Measurements from ENCODE around the gene TWSG1. TPM values are rescaled to one million over a fixed set of nuclear protein-coding genes. Genes with fewer than 3 reads are reported as not detected.

The TWSG1 gene
- total and polyA plus RNA-seq, 7 donors: 3.6 to 8.5 (median 7.0) TPM

DNA sequence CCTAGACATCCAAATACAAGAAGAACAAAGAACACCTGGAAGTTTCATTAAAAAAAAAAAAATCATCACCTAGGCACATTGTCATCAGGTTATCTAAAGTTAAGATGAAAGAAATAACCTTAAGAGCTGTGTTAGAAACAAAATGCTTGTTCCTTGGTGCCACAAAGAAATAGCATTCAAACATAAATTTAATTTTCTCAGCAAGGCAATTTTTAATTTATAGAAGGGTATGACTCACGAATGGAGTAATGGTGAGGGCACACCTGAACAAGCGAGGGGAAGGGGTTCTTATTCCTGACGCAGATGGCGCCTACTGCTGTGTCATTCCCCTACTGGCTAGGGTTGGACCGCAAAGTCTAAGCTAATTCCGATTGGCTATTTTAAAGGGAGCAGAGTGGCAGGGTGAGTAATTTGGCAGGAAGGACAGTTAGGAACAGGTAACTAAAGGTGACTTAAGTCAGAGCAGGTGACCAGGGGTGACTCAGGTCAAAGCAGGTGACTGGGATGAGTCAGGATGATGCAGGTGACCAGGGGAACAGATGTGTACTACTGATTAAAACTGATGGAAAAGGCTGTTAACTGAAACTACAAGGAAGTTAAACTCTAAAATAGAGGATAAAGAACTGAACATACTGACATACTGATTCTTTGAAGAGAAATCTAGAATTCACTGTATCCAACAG lies 30.0 kb upstream of the TWSG1 start:
- no peak overlapping the region for H3K4me3 ChIP-seq
- no peaks in the 10 kb centered on the region for H3K4me1 ChIP-seq
- intact Hi-C loops (cut with DNase I): no loop called here
- peaks cover 21% of the 10 kb centered on the region for H3K9me3 ChIP-seq
- H3K27me3 ChIP-seq (ENCODE audit: insufficient read depth in 3 of 3, low read length in 2 of 3): no peaks in the 10 kb centered on the region
- DNase-seq: no peak
- TF ChIP-seq, protein P1, sequence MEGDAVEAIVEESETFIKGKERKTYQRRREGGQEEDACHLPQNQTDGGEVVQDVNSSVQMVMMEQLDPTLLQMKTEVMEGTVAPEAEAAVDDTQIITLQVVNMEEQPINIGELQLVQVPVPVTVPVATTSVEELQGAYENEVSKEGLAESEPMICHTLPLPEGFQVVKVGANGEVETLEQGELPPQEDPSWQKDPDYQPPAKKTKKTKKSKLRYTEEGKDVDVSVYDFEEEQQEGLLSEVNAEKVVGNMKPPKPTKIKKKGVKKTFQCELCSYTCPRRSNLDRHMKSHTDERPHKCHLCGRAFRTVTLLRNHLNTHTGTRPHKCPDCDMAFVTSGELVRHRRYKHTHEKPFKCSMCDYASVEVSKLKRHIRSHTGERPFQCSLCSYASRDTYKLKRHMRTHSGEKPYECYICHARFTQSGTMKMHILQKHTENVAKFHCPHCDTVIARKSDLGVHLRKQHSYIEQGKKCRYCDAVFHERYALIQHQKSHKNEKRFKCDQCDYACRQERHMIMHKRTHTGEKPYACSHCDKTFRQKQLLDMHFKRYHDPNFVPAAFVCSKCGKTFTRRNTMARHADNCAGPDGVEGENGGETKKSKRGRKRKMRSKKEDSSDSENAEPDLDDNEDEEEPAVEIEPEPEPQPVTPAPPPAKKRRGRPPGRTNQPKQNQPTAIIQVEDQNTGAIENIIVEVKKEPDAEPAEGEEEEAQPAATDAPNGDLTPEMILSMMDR (IDR thresholded peaks at IDR 0.05): no peak
- H3K36me3 ChIP-seq (ENCODE audit: insufficient read depth in 1 of 2, low read depth in 1 of 2): no peaks in the 10 kb centered on the region
- H3K27ac ChIP-seq: no peak overlapping the region
- 95 to 97% (median 97%) methylated on average over 6 of the region's 6 CpGs for whole genome bisulfite sequencing, 3 donors
- no peak for ATAC-seq

DNA sequence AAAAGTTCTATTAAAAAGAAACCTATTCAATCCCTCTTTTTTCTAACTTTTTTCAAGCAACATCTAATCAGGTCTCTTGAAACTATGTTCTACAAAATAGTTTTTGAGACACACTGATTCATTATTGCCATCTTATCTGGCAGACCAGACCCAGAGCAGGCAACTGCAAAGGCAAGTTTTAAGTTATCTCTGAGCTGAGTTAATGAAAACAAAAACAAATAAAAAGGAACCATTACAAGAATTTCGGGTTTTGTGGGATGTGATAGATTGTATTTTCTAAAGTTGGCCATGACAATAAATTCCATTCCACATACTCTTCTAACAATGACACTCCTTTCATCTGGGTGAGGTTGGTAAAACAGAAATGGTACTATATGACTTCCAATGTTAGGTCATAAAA lies 15.2 kb upstream of the TWSG1 start:
- no peak overlapping the region for H3K4me3 ChIP-seq
- H3K9me3 ChIP-seq: no peaks in the 10 kb centered on the region
- no peaks in the 10 kb centered on the region for H3K4me1 ChIP-seq
- TF ChIP-seq, protein P1 (IDR thresholded peaks at IDR 0.05): no peak
- H3K27ac ChIP-seq: no peak overlapping the region
- peaks cover 0 to 8% (median 2%) of the 10 kb centered on the region in 3 donors for H3K27me3 ChIP-seq (ENCODE audit: insufficient read depth in 3 of 3, low read length in 2 of 3)
- intact Hi-C loops (cut with DNase I): no loop called here
- WGBS, 3 donors: 80 to 85% (median 81%) methylated on average over 1 of the region's 1 CpG
- ATAC-seq (no peak), DNase-seq (no peak)
- H3K36me3 ChIP-seq (ENCODE audit: insufficient read depth in 1 of 2, low read depth in 1 of 2): no peaks in the 10 kb centered on the region

DNA sequence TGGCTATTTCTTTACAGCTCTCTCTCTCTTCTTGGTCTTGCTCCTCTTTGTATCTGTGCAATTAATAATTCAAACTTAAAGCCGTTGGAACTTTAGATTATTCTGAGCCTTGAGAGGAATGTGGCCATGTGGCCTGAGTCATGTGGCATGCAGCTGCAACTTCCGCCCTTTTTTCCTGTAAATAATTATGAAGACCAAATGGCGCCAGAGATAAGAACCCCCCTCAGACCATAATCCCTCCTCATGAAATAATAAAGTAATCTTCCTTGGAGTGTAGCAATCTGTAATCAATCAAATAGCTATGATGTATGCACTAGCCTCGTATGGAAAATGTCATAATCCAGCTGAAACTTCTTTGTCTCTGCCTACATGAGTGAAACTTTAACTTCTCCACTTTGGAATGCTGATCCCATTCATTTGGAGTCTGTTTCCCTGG lies 13.5 kb upstream of the TWSG1 start:
- no peak overlapping the region for H3K4me3 ChIP-seq
- no peaks in the 10 kb centered on the region for H3K9me3 ChIP-seq
- H3K27ac ChIP-seq: no peak overlapping the region
- intact Hi-C loops (cut with DNase I): no loop called here
- H3K4me1 ChIP-seq: no peaks in the 10 kb centered on the region
- WGBS, 3 donors: 34 to 61% (median 39%) methylated on average over 4 of the region's 4 CpGs
- ATAC-seq: no peak
- H3K27me3 ChIP-seq (ENCODE audit: insufficient read depth in 3 of 3, low read length in 2 of 3): peaks cover 0 to 8% (median 2%) of the 10 kb centered on the region in 3 donors
- no peaks in the 10 kb centered on the region for H3K36me3 ChIP-seq (ENCODE audit: insufficient read depth in 1 of 2, low read depth in 1 of 2)
- no peak for DNase-seq
- TF ChIP-seq, protein P1 (IDR thresholded peaks at IDR 0.05): no peak

DNA sequence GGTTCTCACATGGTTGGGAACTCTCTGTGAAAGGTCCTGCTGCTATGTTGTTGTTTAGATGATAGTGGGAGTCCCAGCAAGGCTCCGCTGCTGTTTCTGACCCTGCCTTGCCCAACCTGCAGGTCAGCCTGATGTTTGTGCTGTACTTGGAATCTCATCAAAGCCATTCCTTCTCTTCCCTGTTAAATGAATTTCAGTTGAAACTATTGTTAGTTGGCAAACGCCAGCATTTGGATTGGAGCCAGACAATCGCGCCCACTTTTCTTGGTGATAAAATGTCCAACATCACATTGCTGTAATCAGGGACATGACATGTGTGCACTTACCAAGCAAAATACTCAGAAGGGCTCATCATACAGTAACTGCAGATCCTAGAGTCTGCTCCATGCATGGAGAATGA lies 12.8 kb upstream of the TWSG1 start:
- TF ChIP-seq, protein P1 (IDR thresholded peaks at IDR 0.05): no peak
- 75 to 76% (median 76%) methylated on average over 4 of the region's 4 CpGs for WGBS, 3 donors
- intact Hi-C loops (cut with DNase I): no loop called here

DNA sequence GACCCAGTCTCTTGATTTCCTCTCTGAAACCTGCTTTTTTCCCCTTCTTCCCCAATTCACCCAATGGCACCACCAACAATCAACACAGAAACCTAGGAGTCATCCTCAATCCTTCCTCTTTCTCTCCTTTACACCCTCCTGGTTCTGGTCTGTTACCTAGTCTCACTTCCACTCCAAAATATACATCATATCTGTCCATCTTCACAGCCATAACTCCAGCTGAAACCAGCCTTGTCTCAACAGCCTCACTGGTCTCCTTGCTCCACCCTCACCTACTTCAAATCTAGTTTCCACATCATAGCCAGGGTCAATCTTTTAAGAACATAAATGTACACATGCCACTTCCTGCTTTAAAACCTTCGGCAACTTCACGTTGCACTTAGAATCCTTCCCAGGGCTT lies 11.8 kb upstream of the TWSG1 start:
- TF ChIP-seq, protein P1 (IDR thresholded peaks at IDR 0.05): no peak
- H3K27me3 ChIP-seq (ENCODE audit: insufficient read depth in 3 of 3, low read length in 2 of 3): peaks cover 0 to 8% (median 2%) of the 10 kb centered on the region in 3 donors
- no peak overlapping the region for H3K4me3 ChIP-seq
- DNase-seq (no peak), ATAC-seq (no peak)
- intact Hi-C loops (cut with DNase I): no loop called here
- no peaks in the 10 kb centered on the region for H3K4me1 ChIP-seq
- H3K27ac ChIP-seq: no peak overlapping the region
- no peaks in the 10 kb centered on the region for H3K36me3 ChIP-seq (ENCODE audit: insufficient read depth in 1 of 2, low read depth in 1 of 2)
- 82 to 94% (median 88%) methylated on average over 2 of the region's 2 CpGs for WGBS, 3 donors
- no peaks in the 10 kb centered on the region for H3K9me3 ChIP-seq

More for the DNA sequence above, 12.8 kb upstream of the TWSG1 start:
- H3K9me3 ChIP-seq: no peaks in the 10 kb centered on the region
- no peak overlapping the region for H3K27ac ChIP-seq
- H3K4me1 ChIP-seq: no peaks in the 10 kb centered on the region
- peaks cover 0 to 8% (median 2%) of the 10 kb centered on the region in 3 donors for H3K27me3 ChIP-seq (ENCODE audit: insufficient read depth in 3 of 3, low read length in 2 of 3)
- ATAC-seq (no peak), DNase-seq (no peak)
- H3K36me3 ChIP-seq (ENCODE audit: insufficient read depth in 1 of 2, low read depth in 1 of 2): no peaks in the 10 kb centered on the region
- H3K4me3 ChIP-seq: no peak overlapping the region
